DND-41 (cell line): ENCODE data around the gene TP63.

Experiments
- ATAC-seq: fragments of 200-7000 bp; cut with Tn5 transposase; 3 replicates; pipeline ENCODE4 v1.9.1; 2021; ENCODE audit warnings: low read depth; ENCODE audit not compliant: insufficient read depth
- DNase-seq: peaks from one replicate; pipeline ENCODE4 v3.0.0-alpha.2; 2020
- H2AFZ ChIP-seq: 2 replicates; pipeline ENCODE4 v1.6.0; 2012; ENCODE audit warnings: low read depth, low read length
- H3K27ac ChIP-seq: 2 replicates; pipeline ENCODE4 v1.5.1; 2012; ENCODE audit warnings: low read length, inconsistent platforms
- H3K27me3 ChIP-seq: fragments of 200-600 bp; sonication (generic); 2 replicates; pipeline ENCODE4 v1.6.0; 2012; ENCODE audit warnings: low read length, mild to moderate bottlenecking, inconsistent platforms; ENCODE audit not compliant: insufficient read depth, poor library complexity
- H3K36me3 ChIP-seq: 2 replicates; pipeline ENCODE4 v1.5.1; 2012; ENCODE audit warnings: low read length, inconsistent platforms; ENCODE audit not compliant: insufficient read depth
- H3K4me1 ChIP-seq: 2 replicates; pipeline ENCODE4 v1.5.1; 2012; ENCODE audit warnings: mild to moderate bottlenecking, low read length; ENCODE audit not compliant: insufficient read depth
- H3K4me2 ChIP-seq: 2 replicates; pipeline ENCODE4 v1.6.0; 2012; ENCODE audit warnings: mild to moderate bottlenecking, moderate library complexity, low read length, inconsistent platforms; ENCODE audit not compliant: insufficient read depth
- H3K4me3 ChIP-seq, 2 experiments: fragments of 200-600 bp in 1 of 2; shearing (Covaris generic) in 1 of 2; 2 replicates each; pipeline ENCODE4 v1.5.1; 2012 to 2016; ENCODE audit warnings: inconsistent platforms in 2 of 2, low read length in 2 of 2, mild to moderate bottlenecking in 2 of 2, low read depth in 1 of 2, moderate library complexity in 1 of 2
- H3K79me2 ChIP-seq: 2 replicates; pipeline ENCODE4 v1.6.0; 2012; ENCODE audit warnings: low read length, inconsistent platforms; ENCODE audit not compliant: insufficient read depth
- H3K9ac ChIP-seq: 2 replicates; pipeline ENCODE4 v1.6.0; 2012; ENCODE audit warnings: low read depth, mild to moderate bottlenecking, inconsistent platforms, low read length, moderate library complexity
- H3K9me3 ChIP-seq: 2 replicates; pipeline ENCODE4 v1.5.1; 2012; ENCODE audit warnings: low read length, moderate library complexity, mild to moderate bottlenecking, inconsistent platforms; ENCODE audit not compliant: insufficient read depth, severe bottlenecking
- H4K20me1 ChIP-seq: 2 replicates; pipeline ENCODE4 v1.6.0; 2012; ENCODE audit warnings: low read length; ENCODE audit not compliant: insufficient read depth
- EZH2 ChIP-seq: IDR thresholded peaks from 3 replicates; pipeline ENCODE4 v1.6.1; 2012; ENCODE audit warnings: borderline replicate concordance, low read depth, mild to moderate bottlenecking, moderate library complexity, low read length, inconsistent platforms; ENCODE audit not compliant: severe bottlenecking
- TF ChIP-seq, protein P1 (sequence below): IDR thresholded peaks from 2 replicates; pipeline ENCODE4 v1.5.1; 2012; ENCODE audit warnings: borderline replicate concordance, low read length, moderate library complexity, mild to moderate bottlenecking; ENCODE audit not compliant: poor library complexity, severe bottlenecking; ENCODE audit errors: extremely low read depth

TP63 gene

DNA sequence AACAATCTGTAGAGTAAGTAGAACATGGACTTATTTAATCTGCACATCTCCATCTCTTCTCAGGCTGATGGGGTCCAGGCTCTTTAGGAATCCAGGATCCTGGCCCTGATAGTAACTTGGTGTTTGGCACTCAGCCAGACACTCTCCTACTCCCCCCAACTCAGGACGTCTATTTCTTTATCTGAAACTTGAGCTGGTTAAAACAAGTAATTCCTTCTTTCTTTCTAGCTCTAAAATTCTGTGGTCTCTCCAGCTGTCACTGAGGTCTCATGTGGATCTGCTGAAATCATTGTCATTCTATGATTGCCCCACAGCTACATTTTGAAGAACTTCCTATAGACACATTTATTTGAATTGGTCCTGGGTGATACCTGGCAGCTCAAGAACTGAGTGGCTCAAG lies 59.0 kb downstream of the TP63 start:
- Histone ChIP-seq H3K4me3 (no peak overlapping the region), H3K27me3 (no peaks in the 10 kb centered on the region), H3K4me1 (no peaks in the 10 kb centered on the region), H3K36me3 (no peaks in the 10 kb centered on the region), H2AFZ (no peak overlapping the region), H3K4me2 (no peak overlapping the region), H3K9ac (no peak overlapping the region), H3K79me2 (no peaks in the 10 kb centered on the region), H4K20me1 (no peaks in the 10 kb centered on the region), H3K27ac (no peak overlapping the region), H3K9me3 (no peaks in the 10 kb centered on the region)
- no peak for TF ChIP-seq EZH2
- TF ChIP-seq, protein P1, sequence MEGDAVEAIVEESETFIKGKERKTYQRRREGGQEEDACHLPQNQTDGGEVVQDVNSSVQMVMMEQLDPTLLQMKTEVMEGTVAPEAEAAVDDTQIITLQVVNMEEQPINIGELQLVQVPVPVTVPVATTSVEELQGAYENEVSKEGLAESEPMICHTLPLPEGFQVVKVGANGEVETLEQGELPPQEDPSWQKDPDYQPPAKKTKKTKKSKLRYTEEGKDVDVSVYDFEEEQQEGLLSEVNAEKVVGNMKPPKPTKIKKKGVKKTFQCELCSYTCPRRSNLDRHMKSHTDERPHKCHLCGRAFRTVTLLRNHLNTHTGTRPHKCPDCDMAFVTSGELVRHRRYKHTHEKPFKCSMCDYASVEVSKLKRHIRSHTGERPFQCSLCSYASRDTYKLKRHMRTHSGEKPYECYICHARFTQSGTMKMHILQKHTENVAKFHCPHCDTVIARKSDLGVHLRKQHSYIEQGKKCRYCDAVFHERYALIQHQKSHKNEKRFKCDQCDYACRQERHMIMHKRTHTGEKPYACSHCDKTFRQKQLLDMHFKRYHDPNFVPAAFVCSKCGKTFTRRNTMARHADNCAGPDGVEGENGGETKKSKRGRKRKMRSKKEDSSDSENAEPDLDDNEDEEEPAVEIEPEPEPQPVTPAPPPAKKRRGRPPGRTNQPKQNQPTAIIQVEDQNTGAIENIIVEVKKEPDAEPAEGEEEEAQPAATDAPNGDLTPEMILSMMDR, result no peak
- ATAC-seq, result no peak
- DNase-seq, result no peak

DNA sequence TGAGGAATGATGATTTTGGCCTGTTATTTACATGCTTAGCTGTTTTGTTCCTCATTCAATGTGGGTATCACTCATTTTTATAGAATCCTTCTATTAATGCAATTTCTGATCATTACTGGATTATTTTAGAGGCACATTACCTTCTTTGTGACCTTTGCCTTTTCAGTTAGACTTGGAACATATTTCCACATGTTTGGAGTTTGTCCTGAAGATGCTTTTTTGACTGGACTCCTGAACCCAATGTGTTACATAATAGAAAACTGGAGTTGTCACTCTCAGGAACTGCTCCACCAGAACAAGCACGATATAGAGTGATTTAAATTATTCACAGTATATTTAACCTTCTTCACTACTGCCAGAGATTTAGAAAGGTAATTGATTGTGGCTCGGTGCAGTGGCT lies 59.5 kb downstream of the TP63 start:
- Histone ChIP-seq H3K4me1 (no peaks in the 10 kb centered on the region), H2AFZ (no peak overlapping the region), H4K20me1 (no peaks in the 10 kb centered on the region), H3K4me3 (no peak overlapping the region), H3K79me2 (no peaks in the 10 kb centered on the region), H3K9me3 (no peaks in the 10 kb centered on the region), H3K27me3 (no peaks in the 10 kb centered on the region), H3K27ac (no peak overlapping the region), H3K4me2 (no peak overlapping the region), H3K36me3 (no peaks in the 10 kb centered on the region), H3K9ac (no peak overlapping the region)
- TF ChIP-seq, protein P1, result no peak
- TF ChIP-seq EZH2, result no peak
- DNase-seq, result no peak
- no peak for ATAC-seq

DNA sequence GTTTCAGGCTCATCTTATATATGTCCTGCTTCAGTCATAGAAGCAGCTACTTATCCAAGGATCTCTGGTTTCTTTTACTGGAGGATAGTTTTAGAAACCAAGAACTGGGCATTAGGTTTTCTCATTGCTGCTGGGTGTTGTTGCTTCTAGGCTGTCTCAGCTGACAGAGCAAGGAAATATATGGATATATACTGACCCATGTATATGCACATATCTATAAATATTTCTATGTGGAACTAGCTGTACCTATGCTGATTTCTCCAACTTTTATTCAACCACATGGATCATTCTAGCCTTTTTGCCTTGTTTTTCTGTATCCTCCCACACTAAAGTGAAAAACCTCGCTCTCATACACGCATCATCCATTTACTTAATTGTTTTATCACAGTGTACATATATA lies 64.2 kb downstream of the TP63 start:
- TF ChIP-seq EZH2, result no peak
- TF ChIP-seq, protein P1, result no peak
- DNase-seq, result no peak
- no peak overlapping the region for H3K4me2 ChIP-seq
- no peak overlapping the region for H3K4me3 ChIP-seq
- H4K20me1 ChIP-seq, result no peaks in the 10 kb centered on the region
- no peaks in the 10 kb centered on the region for H3K36me3 ChIP-seq
- no peak overlapping the region for H3K9ac ChIP-seq
- H3K4me1 ChIP-seq, result no peaks in the 10 kb centered on the region
- no peaks in the 10 kb centered on the region for H3K27me3 ChIP-seq
- ATAC-seq, result no peak
- H2AFZ ChIP-seq, result no peak overlapping the region
- H3K79me2 ChIP-seq, result no peaks in the 10 kb centered on the region
- no peaks in the 10 kb centered on the region for H3K9me3 ChIP-seq
- no peak overlapping the region for H3K27ac ChIP-seq

DNA sequence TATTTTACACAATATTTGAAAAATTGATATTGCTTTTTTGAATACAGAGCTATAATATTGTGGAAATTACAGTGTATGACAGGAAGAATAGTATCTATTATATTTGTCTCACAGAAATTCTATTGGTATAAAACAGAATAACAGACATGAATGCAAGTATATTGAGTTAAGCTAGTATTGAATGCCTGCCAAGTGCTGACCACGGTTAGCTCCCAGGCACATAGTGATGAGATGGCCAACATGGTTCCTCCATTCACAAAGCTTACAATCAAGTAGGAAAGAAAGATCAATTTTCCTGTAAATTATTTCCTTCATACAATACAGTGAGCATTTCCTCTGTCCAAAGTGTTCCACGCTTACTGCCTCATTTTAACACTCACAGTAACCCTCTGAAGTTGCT lies 67.6 kb downstream of the TP63 start:
- no peaks in the 10 kb centered on the region for H4K20me1 ChIP-seq
- H3K36me3 ChIP-seq, result no peaks in the 10 kb centered on the region
- no peak overlapping the region for H3K4me2 ChIP-seq
- no peak for ATAC-seq
- H3K9me3 ChIP-seq, result no peaks in the 10 kb centered on the region
- H3K4me1 ChIP-seq, result no peaks in the 10 kb centered on the region
- H3K9ac ChIP-seq, result no peak overlapping the region
- H3K27ac ChIP-seq, result no peak overlapping the region
- DNase-seq, result no peak
- peaks cover 4% of the 10 kb centered on the region for H3K27me3 ChIP-seq
- H2AFZ ChIP-seq, result no peak overlapping the region
- H3K4me3 ChIP-seq, result no peak overlapping the region
- no peaks in the 10 kb centered on the region for H3K79me2 ChIP-seq
- TF ChIP-seq, protein P1, result no peak
- TF ChIP-seq EZH2, result no peak
